Naive thymus-derived CD4-positive, alpha-beta T cell (primary cell): ENCODE results near the gene CRYBG2. TPM values are rescaled to one million over a fixed set of nuclear protein-coding genes. Genes with fewer than 3 reads are reported as not detected.

Experiments
- ATAC-seq: fragments of 150-1000 bp; cut with Tn5 transposase; 2 replicates; pipeline ENCODE4 v1.10.0; 2021; ENCODE audit warnings: mild to moderate bottlenecking, moderate library complexity
- CTCF ChIA-PET: fragments of 350-600 bp; sonication (Branson Sonifier 250); formaldehyde crosslinking; loops from one replicate; lab custom pipeline; 2021; ENCODE audit warnings: antibody characterized with exemption; lab: Charles Lee
- POLR2A ChIA-PET: fragments of 350-600 bp; sonication (Branson Sonifier 250); formaldehyde crosslinking; loops from one replicate; lab custom pipeline; 2021; ENCODE audit warnings: antibody characterized with exemption, inconsistent platforms; lab: Charles Lee
- DNase-seq, 9 donors: peaks; one replicate each; pipeline versions ENCODE4 v3.0.0 to v3.0.0-alpha.2; 2020 to 2022; ENCODE audit warnings: mixed read lengths in 1 of 9
- H3K27ac ChIP-seq: one replicate; pipeline ENCODE4 v1.7.0; 2013; ENCODE audit warnings: mild to moderate bottlenecking, low read depth, low read length, moderate library complexity
- H3K27me3 ChIP-seq, 2 donors: one replicate each; pipeline ENCODE4 v1.7.0; 2013; ENCODE audit warnings: low read length in 2 of 2, mild to moderate bottlenecking in 2 of 2, moderate library complexity in 2 of 2; ENCODE audit not compliant: control insufficient read depth in 2 of 2, insufficient read depth in 2 of 2
- H3K36me3 ChIP-seq, 3 experiments: 1 replicate in 2 of 3; 2 replicates in 1 of 3; pipeline ENCODE4 v1.7.0; 2013; ENCODE audit warnings: low read length in 3 of 3, mild to moderate bottlenecking in 3 of 3, moderate library complexity in 1 of 3; ENCODE audit not compliant: insufficient read depth in 3 of 3, control insufficient read depth in 2 of 3
- H3K4me1 ChIP-seq, 2 donors: one replicate each; pipeline ENCODE4 v1.7.0; 2013; ENCODE audit warnings: low read length in 2 of 2, mild to moderate bottlenecking in 2 of 2, moderate library complexity in 1 of 2; ENCODE audit not compliant: control insufficient read depth in 2 of 2, insufficient read depth in 2 of 2
- H3K4me3 ChIP-seq: 2 replicates; pipeline ENCODE4 v1.7.0; 2013; ENCODE audit warnings: mild to moderate bottlenecking, low read length
- H3K9me3 ChIP-seq, 3 experiments: 1 replicate in 2 of 3; 2 replicates in 1 of 3; pipeline ENCODE4 v1.7.0; 2013; ENCODE audit warnings: low read length in 3 of 3; ENCODE audit not compliant: control insufficient read depth in 2 of 3
- H3K27ac Mint-ChIP-seq, 9 donors: one replicate each; pipeline ENCODE4 v1.8.0; 2020 to 2022; ENCODE audit warnings: mixed read lengths in 9 of 9, mild to moderate bottlenecking in 8 of 9, moderate library complexity in 5 of 9, inconsistent platforms in 2 of 9
- H3K27me3 Mint-ChIP-seq, 5 donors: one replicate each; pipeline ENCODE4 v1.8.0; 2021 to 2022; ENCODE audit warnings: mixed read lengths in 5 of 5, mild to moderate bottlenecking in 1 of 5
- H3K36me3 Mint-ChIP-seq, 5 donors: one replicate each; pipeline ENCODE4 v1.8.0; 2020 to 2022; ENCODE audit warnings: mixed read lengths in 5 of 5, mild to moderate bottlenecking in 3 of 5, inconsistent platforms in 1 of 5
- H3K4me1 Mint-ChIP-seq, 7 donors: one replicate each; pipeline ENCODE4 v1.8.0; 2020 to 2022; ENCODE audit warnings: mixed read lengths in 7 of 7, mild to moderate bottlenecking in 3 of 7, inconsistent platforms in 1 of 7
- H3K4me3 Mint-ChIP-seq, 10 donors: one replicate each; pipeline ENCODE4 v1.8.0; 2020 to 2022; ENCODE audit warnings: mild to moderate bottlenecking in 10 of 10, mixed read lengths in 10 of 10, moderate library complexity in 6 of 10, inconsistent platforms in 2 of 10
- H3K9me3 Mint-ChIP-seq, 11 donors: one replicate each; pipeline ENCODE4 v1.8.0; 2020 to 2022; ENCODE audit warnings: mixed read lengths in 11 of 11, mild to moderate bottlenecking in 4 of 11, inconsistent platforms in 1 of 11, moderate library complexity in 1 of 11
- intact Hi-C, 2 donors: fragments of 100-400 bp; cut with micrococcal nuclease; formaldehyde crosslinking; loops; one replicate each; pipeline ENCODE4 v1.15.1; 2023
- polyA plus RNA-seq, 2 donors: library from polyadenylated mRNA; unstranded; fragments of 300-500 nt; fragmentation: Illumina TruSeq; gene quantifications; one replicate each; pipeline ENCODE4 v1.2.3, GENCODE V29; 2021
- total RNA-seq, 6 experiments: library from RNA in 5 of 6; stranded (reverse) in 5 of 6; gene quantifications; 1 replicate in 5 of 6; 2 replicates in 1 of 6; pipeline ENCODE4 v1.2.3 and lab custom pipeline; 2021 to 2026

CRYBG2 gene
- total and polyA plus RNA-seq, 7 experiments from 2014 or later, result 0.59 to 1.5 (median 1.1) TPM; not detected in 2

DNA sequence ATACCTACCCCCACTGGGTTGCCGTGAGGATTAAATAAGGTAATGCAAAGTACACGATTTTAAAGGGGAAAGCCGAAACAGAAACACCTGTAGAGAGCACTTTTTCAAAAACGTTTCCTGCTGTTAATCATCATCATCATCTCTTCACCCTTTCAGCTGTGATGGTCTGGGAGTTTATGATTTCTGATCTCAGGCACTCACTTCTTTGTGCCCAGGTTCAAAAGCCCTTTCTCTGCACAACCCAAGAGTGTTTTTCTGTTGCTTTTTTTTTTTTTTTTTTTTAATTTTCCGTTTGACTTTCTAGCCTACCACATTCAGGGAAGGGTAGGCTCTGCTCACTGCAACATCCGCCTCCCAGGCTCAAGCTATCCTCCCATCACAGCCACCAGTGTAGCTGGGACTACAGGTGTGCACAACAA is 46.6 kb downstream of the CRYBG2 start:
- Histone ChIP-seq H3K4me1 (peaks cover 16 to 31% of the 10 kb centered on the region in 2 donors), H3K27me3 (no peaks in the 10 kb centered on the region), H3K36me3 (no peaks in the 10 kb centered on the region), H3K4me3 (peak overlapping the region; percentile 60), H3K9me3 (no peaks in the 10 kb centered on the region), H3K27ac (peak overlapping the region; percentile 76)
- CTCF ChIA-PET, result interaction anchor here (0.6 to 7.1 kb wide), 14 partner anchors 11 to 469 kb away, joined by 3 to 131 read pairs (median 5); partner anchors contain the start of genes CD52 and SH3BGRL3
- Mint-ChIP-seq H3K27me3 (no peaks in the 10 kb centered on the region), H3K27ac (peak overlapping the region; percentile 89 to 99 (median 96)), H3K4me3 (peak overlapping the region; percentile 93 to 99 (median 98)), H3K4me1 (peaks cover 29 to 64% (median 40%) of the 10 kb centered on the region in 7 donors), H3K36me3 (peaks cover 0 to 4% (median 0%) of the 10 kb centered on the region in 5 donors), H3K9me3 (no peaks in the 10 kb centered on the region)
- ATAC-seq (peak; percentile 18), DNase-seq (peak in 6 of 9 donors; percentile 56 to 83 (median 71))
- POLR2A ChIA-PET, result interaction anchor here (0.7 to 35.3 kb wide), 9 partner anchors 10 to 137 kb away, joined by 3 to 1967 read pairs (median 6); partner anchors contain the start of genes CD52, CEP85 and SH3BGRL3
- intact Hi-C loops, result loop anchor here (1.0 to 5.0 kb wide), 8 partner anchors 10 to 402 kb away; partner anchors contain the start of genes CD52 (in 2 of the 2), HMGN2 (in 2 of the 2) and ARID1A (in 1 of the 2)

- H3K4me1 ChIP-seq, result peaks cover 16 to 31% of the 10 kb centered on the region in 2 donors
- peak within 1 kb of the TSS; percentile 87 for H3K4me3 ChIP-seq
- Mint-ChIP-seq H3K9me3 (no peaks in the 10 kb centered on the region), H3K4me3 (peak within 1 kb of the TSS; percentile 93 to 99 (median 98)), H3K36me3 (no peaks in the 10 kb centered on the region), H3K4me1 (peaks cover 25 to 58% (median 34%) of the 10 kb centered on the region in 7 donors), H3K27ac (peak within 1 kb of the TSS; percentile 90 to 99 (median 96)), H3K27me3 (no peaks in the 10 kb centered on the region)
- DNase-seq, result peak; percentile 66 to 95 (median 89)
- intact Hi-C loops, result loop anchor here (1.0 to 5.0 kb wide), 9 partner anchors 11 to 401 kb away; partner anchors contain the start of genes CD52 (in 2 of the 2), HMGN2 (in 2 of the 2) and ARID1A (in 1 of the 2)
- no peaks in the 10 kb centered on the region for H3K36me3 ChIP-seq
- no peaks in the 10 kb centered on the region for H3K9me3 ChIP-seq
- ChIA-PET POLR2A (interaction anchor here (0.7 to 35.3 kb wide), 9 partner anchors 9 to 522 kb away, joined by 3 to 1967 read pairs (median 6); partner anchors contain the start of genes CD52, CEP85 and SH3BGRL3), CTCF (interaction anchor here (1.3 to 7.1 kb wide), 5 partner anchors 11 to 31 kb away, joined by 6 to 131 read pairs (median 13); partner anchors contain the start of genes CD52 and SH3BGRL3)
- ATAC-seq, result peak; percentile 99
- peak within 1 kb of the TSS; percentile 76 for H3K27ac ChIP-seq
- H3K27me3 ChIP-seq, result no peaks in the 10 kb centered on the region
Observed at GRCh38 chr1:26306290-26307229, 47.4 kb downstream of the CRYBG2 start, which contains the start of gene UBXN11. UBXN11 (minus strand) TSS chr1:26306636; CDS start chr1:26302883, 3,753 bp downstream.

- POLR2A ChIA-PET, result interaction anchor here (0.6 to 35.3 kb wide), 4 partner anchors 14 to 523 kb away, joined by 3 to 1967 read pairs (median 144); partner anchors contain the start of genes CD52 and SH3BGRL3
- CTCF ChIA-PET, result interaction anchor here (0.7 to 7.1 kb wide), 4 partner anchors 10 to 35 kb away, joined by 4 to 131 read pairs (median 5); no protein-coding TSS in a partner anchor
- intact Hi-C loops, result loop anchor here (1.0 to 5.0 kb wide), 6 partner anchors 18 to 392 kb away; partner anchors contain the start of genes HMGN2 (in 2 of the 2) and ARID1A (in 1 of the 2)
Observed at GRCh38 chr1:26305667-26306289, 48.2 kb downstream of the CRYBG2 start.

GRCh38 chr1:26302733-26303405 is 51.1 kb downstream of the CRYBG2 start:
- Mint-ChIP-seq H3K4me1 (peaks cover 26 to 55% (median 44%) of the 10 kb centered on the region in 7 donors), H3K27me3 (no peaks in the 10 kb centered on the region), H3K9me3 (no peaks in the 10 kb centered on the region), H3K4me3 (no peak overlapping the region), H3K27ac (peak overlapping the region in 5 of 9 donors; percentile 28 to 70 (median 48)), H3K36me3 (no peaks in the 10 kb centered on the region)
- H3K9me3 ChIP-seq, result no peaks in the 10 kb centered on the region
- H3K27ac ChIP-seq, result no peak overlapping the region
- no peaks in the 10 kb centered on the region for H3K27me3 ChIP-seq
- H3K4me1 ChIP-seq, result peaks cover 13 to 16% of the 10 kb centered on the region in 2 donors
- ATAC-seq, result no peak
- intact Hi-C loops, result no loop called here
- ChIA-PET POLR2A (interaction anchor here (0.5 to 35.3 kb wide), 5 partner anchors 15 to 195 kb away, joined by 3 to 1967 read pairs (median 4); partner anchors contain the start of genes CD52 and SH3BGRL3), CTCF (no interaction called here)
- H3K36me3 ChIP-seq, result no peaks in the 10 kb centered on the region
- H3K4me3 ChIP-seq, result no peak overlapping the region
- no peak for DNase-seq

More at GRCh38 chr1:26305667-26306289, 48.2 kb downstream of the CRYBG2 start:
- Mint-ChIP-seq H3K9me3 (no peaks in the 10 kb centered on the region), H3K36me3 (no peaks in the 10 kb centered on the region), H3K27me3 (no peaks in the 10 kb centered on the region), H3K4me3 (peak overlapping the region; percentile 93 to 99 (median 98)), H3K27ac (peak overlapping the region; percentile 90 to 99 (median 96)), H3K4me1 (peaks cover 27 to 57% (median 33%) of the 10 kb centered on the region in 7 donors)
- Histone ChIP-seq H3K36me3 (no peaks in the 10 kb centered on the region), H3K4me3 (peak overlapping the region; percentile 87), H3K4me1 (peaks cover 16 to 29% of the 10 kb centered on the region in 2 donors), H3K9me3 (no peaks in the 10 kb centered on the region), H3K27me3 (no peaks in the 10 kb centered on the region), H3K27ac (peak overlapping the region; percentile 76)
- DNase-seq, result no peak
- ATAC-seq, result no peak

GRCh38 chr1:26300578-26301275 is 53.2 kb downstream of the CRYBG2 start:
- Histone ChIP-seq H3K4me3 (no peak overlapping the region), H3K9me3 (no peaks in the 10 kb centered on the region), H3K36me3 (peaks cover 0 to 17% (median 0%) of the 10 kb centered on the region in 3 experiments), H3K27ac (no peak overlapping the region), H3K4me1 (peaks cover 2 to 3% of the 10 kb centered on the region in 2 donors), H3K27me3 (no peaks in the 10 kb centered on the region)
- Mint-ChIP-seq H3K27me3 (no peaks in the 10 kb centered on the region), H3K27ac (peak overlapping the region in 4 of 9 donors; percentile 53 to 77 (median 61)), H3K36me3 (peaks cover 0 to 8% (median 0%) of the 10 kb centered on the region in 5 donors), H3K4me3 (no peak overlapping the region), H3K9me3 (no peaks in the 10 kb centered on the region), H3K4me1 (peaks cover 14 to 46% (median 32%) of the 10 kb centered on the region in 7 donors)
- DNase-seq (no peak), ATAC-seq (no peak)
- POLR2A ChIA-PET, result interaction anchor here (2.1 to 35.3 kb wide), 3 partner anchors 14 to 19 kb away, joined by 9 to 1967 read pairs (median 16); partner anchors contain the start of genes CD52 and SH3BGRL3
- CTCF ChIA-PET, result interaction anchor here (0.8 to 1.5 kb wide), 4 partner anchors 12 to 25 kb away, joined by 3 to 5 read pairs (median 4); partner anchors contain the start of gene CD52
- intact Hi-C loops, result no loop called here
